Measurements from ENCODE around the gene WWC1.

Gene WWC1

GRCh38 chr5:168446983-168447619 is 155.7 kb downstream of the WWC1 start:
- DNase-seq (ENCODE audit: low spot score) = no peak

DNA sequence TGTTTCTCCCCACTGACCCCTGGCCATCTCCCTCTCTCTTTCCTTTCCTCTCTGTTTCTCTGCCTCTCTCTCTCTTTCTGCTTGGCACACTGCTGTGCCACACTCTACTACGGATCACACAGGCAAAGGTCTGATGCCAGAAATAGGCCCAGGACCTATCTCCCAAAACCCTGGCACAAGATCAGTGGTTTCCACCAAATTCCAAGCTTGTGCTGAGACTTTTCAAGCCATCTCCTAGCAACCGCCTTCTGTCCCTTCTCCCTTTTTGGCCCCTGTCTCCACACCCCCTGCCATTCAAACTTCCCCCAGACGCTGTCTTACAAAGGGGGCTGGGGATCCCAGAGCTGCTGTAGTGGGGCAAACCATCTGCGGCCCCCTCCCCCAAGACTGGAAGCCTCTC is 156.4 kb downstream of the WWC1 start:
- no peak for DNase-seq (ENCODE audit: low spot score)

DNA sequence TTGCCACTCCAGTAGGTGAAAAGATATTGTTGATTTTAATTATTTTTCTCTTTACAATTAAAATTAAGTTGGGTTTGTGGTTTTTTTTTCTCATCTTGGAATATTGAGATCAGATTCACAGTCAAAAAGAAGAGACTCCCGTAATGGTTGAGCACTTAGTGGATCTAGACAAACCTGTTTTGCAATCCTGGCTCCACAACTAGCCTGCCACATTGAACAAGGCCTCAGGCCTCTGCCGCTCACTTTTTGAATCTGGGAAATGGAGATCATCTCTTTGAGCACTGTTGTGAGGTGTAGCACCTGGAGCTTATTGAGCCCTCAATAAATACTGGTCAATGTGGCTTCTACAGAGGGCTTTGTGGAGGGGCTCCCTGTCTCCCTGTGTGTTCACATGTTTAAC is 157.7 kb downstream of the WWC1 start:
- no peak for DNase-seq (ENCODE audit: low spot score)

GRCh38 chr5:168451565-168451964 is 160.1 kb downstream of the WWC1 start:
- no peak for DNase-seq (ENCODE audit: low spot score)

- no peak for DNase-seq (ENCODE audit: low spot score)
Observed at GRCh38 chr5:168455201-168455600, 163.8 kb downstream of the WWC1 start.

DNA sequence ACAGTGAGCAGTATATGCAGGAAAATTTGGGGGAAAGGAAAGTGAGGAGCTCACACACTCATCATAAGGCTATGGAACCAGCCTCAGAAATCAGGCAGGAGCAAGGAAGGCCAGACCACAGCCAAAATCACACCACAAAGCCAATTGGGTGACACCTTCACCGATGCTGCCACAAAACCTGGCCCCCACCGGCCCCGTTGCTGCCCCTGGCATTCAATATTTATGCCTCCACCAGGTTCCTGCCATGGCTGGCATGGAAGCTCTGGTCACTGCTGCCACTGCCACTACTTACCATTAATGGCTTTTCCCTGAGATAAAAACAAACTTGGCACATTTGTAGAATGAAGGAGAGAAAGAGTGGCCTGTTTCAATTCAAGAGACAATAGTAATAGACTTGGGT is 166.1 kb downstream of the WWC1 start:
- DNase-seq (ENCODE audit: low spot score) = no peak

GRCh38 chr5:168460606-168461005 is 169.2 kb downstream of the WWC1 start:
- no peak for DNase-seq (ENCODE audit: low spot score)

DNA sequence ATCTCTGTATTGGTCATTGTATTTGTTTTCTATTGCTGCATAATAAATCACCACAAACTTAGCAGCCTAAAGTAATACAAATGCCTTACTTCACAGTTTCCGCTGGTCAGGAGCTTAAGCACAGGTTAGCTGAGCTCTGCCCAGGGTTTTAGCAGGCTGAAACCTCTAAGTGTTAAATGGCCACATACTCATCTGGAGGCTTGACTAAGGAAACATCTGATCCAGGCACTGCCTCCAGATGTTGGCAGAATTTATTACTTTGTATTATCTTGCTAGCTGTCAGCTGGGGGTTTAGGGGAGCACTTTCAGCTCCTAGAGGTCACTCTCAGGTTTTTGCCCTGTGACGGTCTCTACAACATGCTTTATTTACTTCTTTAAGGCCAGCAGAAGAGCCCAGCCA is 171.6 kb downstream of the WWC1 start:
- DNase-seq (ENCODE audit: low spot score) = no peak

DNA sequence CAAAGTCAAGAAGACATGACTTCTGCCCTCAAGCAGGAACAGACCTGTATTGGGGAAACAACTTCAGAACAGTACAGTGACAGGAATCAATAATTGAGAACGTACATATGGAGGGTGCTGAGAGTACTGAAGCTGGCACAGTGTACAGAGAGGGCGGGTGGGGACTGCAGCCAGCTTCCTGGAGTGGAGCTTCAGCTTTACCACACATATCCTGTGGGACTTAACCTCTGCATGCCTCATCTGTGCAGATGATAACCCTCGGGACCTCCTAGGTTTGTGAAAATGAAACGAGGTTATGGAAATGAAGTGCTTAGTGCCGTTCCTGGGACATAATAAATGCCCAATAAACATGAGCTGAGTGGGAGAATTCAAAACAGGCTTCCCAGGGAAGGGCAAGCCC is 172.8 kb downstream of the WWC1 start:
- no peak for DNase-seq (ENCODE audit: low spot score)

- no peak for DNase-seq (ENCODE audit: low spot score)
Observed at GRCh38 chr5:168464641-168465040, 173.2 kb downstream of the WWC1 start.

GRCh38 chr5:168467755-168468330 is 176.4 kb downstream of the WWC1 start:
- no peak for DNase-seq (ENCODE audit: low spot score)

- no peak for DNase-seq (ENCODE audit: low spot score)
Observed at GRCh38 chr5:168468836-168469235, 177.4 kb downstream of the WWC1 start.

DNA sequence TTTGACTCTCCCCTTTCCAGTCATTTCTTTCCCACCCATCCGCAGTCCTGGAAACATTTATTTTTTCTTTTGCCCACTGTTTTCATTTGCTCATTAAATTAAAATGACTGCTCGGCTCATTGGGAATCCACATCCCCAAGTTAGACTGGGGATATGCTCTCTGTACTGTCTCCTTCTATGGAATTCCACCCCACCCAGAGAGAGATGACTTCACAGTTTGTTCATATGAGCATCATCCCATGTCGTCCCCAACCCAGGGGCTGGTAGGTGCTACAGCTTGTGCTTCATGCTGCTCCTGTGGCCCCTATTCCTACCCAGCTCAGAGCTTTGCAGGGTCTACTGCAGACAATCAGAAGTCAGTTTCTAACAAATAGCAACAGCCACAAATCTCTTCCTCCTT is 178.4 kb downstream of the WWC1 start:
- DNase-seq (ENCODE audit: low spot score) = no peak

GRCh38 chr5:168471785-168472184 is 180.3 kb downstream of the WWC1 start:
- DNase-seq (ENCODE audit: low spot score) = no peak

GRCh38 chr5:168472329-168472728 is 180.9 kb downstream of the WWC1 start:
- DNase-seq (ENCODE audit: low spot score) = no peak

DNA sequence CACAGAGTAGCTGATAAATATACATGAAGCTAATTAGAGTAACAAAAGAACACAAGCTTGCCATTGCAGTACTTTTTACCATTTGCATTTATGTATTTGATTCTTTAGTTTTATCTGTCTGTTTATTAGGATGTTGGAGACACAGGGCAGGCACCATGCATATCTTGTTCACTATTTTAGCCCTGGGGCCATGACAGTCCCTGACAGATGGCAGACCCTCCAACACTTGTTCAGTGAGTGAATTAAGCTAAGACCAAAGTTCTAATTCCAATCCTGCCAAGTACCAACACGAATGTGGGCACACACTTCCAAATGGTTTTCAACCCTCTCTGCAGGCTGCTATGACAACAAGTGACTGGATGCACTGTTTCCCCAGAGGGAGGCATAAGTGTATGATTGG is 182.9 kb downstream of the WWC1 start:
- no peak for DNase-seq (ENCODE audit: low spot score)

GRCh38 chr5:168477060-168477459 is 185.6 kb downstream of the WWC1 start:
- no peak for DNase-seq (ENCODE audit: low spot score)

DNA sequence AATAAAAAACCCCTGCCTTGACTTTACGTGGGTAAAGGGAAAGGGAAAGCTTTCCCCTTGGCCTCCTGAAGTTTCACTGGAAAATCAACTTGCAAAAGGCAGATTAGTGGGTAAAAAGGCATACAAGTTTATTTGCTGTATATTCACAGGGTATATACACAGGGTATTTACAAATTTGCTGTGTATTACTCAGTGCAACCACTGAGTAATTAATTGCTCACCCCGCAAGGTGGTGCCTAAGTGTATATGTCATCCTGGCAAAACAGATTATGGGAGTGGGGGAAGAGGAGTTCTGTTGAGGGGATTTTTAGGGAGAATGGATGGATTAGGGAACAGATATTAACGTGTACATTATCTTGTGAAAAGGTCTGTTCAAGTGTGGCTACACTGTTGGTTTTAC is 187.7 kb downstream of the WWC1 start:
- DNase-seq (ENCODE audit: low spot score) = no peak

- DNase-seq (ENCODE audit: low spot score) = no peak
Observed at GRCh38 chr5:168480601-168481000, 189.2 kb downstream of the WWC1 start.

DNA sequence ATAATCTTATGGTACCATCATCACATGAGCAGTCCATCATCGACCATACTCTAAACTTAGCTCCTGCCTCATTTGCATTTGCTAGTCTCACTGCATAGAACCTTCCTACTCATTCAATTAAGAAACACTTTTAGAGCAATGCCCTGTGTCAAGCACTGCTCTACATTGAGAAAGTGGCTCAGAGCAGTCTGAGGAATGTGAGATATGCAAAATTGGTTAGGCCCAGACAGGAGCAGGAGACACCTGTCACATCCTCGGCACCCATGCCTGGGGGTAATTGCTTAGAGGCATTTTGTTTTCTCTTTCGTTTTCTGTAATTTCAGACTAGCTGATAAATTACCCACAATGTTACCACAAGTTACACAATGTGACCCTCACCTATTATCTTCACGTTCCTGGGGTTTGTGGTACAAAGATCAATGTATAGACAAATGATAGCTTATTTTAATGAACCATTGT is 189.9 kb downstream of the WWC1 start:
- no peak for DNase-seq (ENCODE audit: low spot score)

GRCh38 chr5:168482361-168482760 is 190.9 kb downstream of the WWC1 start:
- no peak for DNase-seq (ENCODE audit: low spot score)

DNA sequence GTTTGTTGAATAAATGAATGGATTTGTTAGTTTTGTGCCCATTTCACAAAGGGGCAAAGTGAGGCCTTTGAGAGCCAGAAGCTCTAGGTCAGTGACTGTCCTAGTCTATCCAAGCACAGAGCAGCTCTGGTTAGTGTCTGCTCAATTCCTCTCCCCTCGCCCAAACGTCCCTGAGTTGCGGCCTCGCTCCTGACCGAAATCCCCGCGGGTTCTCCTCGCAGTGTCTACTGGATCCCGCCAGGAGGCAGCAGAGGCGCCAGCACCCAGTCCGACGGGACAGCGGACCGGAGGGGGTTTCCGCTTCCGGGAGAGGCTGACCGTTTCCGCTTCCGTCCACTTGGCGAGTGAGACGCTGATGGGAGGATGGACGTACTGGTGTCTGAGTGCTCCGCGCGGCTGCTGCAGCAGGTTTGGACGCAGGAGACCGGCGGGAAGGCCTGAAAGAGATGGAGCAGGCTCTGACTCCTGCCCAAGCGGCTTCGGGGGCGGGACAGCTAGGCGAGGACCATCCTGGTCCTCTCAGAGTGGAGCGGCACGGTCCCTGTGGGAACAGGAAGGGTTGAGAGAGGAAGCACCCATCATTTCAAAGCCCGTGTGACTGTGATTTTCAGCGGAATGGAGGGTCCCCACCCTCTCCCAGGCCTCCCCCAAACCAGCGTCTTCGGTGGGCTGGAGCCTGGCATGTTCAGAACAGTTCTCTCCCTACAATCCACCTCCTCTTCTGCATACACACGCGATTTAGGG is 194.9 kb downstream of the WWC1 start, which contains the start of gene RARS1:
Gene RARS1 (plus strand): TSS at position 336 of the 744 bp plus-strand sequence. CDS start 28 bp downstream, at position 364.
- DNase-seq (ENCODE audit: low spot score) = peak; percentile 88

- no peak for DNase-seq (ENCODE audit: low spot score)
Observed at GRCh38 chr5:168489059-168489458, 197.6 kb downstream of the WWC1 start.

Data from CD4-positive, alpha-beta T cell treated with Interleukin-15 for 4 hours (primary cell).